Measurements from ENCODE around the gene HINFP.

DNA sequence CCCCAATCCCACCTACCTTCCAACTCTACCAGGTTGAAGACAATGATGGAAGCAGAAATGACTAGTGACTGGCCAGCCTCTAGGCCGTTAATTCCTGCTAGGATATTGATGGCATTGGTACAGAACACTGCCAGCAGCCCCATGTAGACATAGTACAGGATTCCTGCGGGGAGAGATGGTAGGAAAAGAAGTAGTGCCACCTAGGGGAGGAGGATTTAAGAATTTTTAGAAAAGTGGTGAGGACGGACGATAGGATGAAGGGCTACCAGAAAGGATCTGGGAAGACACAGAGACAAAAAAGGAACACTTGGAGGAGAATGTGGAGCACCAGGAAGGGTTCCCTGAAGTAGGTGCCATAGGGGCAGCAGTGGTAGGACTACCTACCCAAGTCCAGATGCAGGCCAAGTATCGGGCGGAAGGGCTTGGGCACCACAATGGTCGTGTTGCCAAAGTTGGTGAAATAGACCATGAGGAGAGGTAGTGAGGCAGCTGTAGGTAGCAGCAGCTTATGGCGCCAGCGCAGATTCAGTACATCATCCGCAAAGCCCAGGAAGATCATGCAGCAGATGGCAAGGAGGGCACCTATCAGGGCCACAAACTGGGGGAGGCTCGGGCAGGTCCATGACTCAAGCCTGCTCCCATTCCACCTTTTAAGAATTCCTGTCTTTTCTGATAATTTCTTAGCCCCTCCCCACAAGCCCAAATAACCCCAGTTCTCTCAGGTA, 21.0 kb upstream of the HINFP start:
- TF ChIP-seq POLR2A (conservative IDR thresholded peaks at IDR 0.05) = no peak
- peak; percentile 48 to 77 (median 67); a peak in 5 of 6 replicates for TF ChIP-seq CTCF (IDR thresholded peaks at IDR 0.05 in 2 of 3, conservative IDR thresholded peaks at IDR 0.05 in 1 of 3; ENCODE audit: insufficient read depth in 2 of 3, low read depth in 1 of 3, low read length in 3 of 3)
